Bronchial epithelial cell (primary cell): ENCODE measurements around the gene CSNK1E. TPM values are rescaled to one million over a fixed set of nuclear protein-coding genes. Genes with fewer than 3 reads are reported as not detected.

ENCODE experiments used
- DNase-seq: peaks from one replicate; pipeline ENCODE4 v3.0.0-alpha.2; 2010; ENCODE audit warnings: low read depth
- FAIRE-seq: peaks from 2 replicates; lab custom pipeline; 2011; peaks lifted over from hg19 to GRCh38; lab: Jason Lieb, UNC
- H3K27me3 ChIP-seq: 2 replicates; pipeline ENCODE4 v1.5.1; 2011; ENCODE audit warnings: low read length; ENCODE audit not compliant: control insufficient read depth, insufficient read depth
- H3K36me3 ChIP-seq: 2 replicates; pipeline ENCODE4 v1.5.1; 2011; ENCODE audit warnings: low read length; ENCODE audit not compliant: control insufficient read depth, insufficient read depth
- H3K4me3 ChIP-seq: 2 replicates; pipeline ENCODE4 v1.5.1; 2011; ENCODE audit warnings: mild to moderate bottlenecking, low read depth, low read length, control low read depth
- CTCF ChIP-seq: IDR thresholded peaks from 2 replicates; pipeline ENCODE4 v1.5.1; 2011; ENCODE audit warnings: mild to moderate bottlenecking, moderate library complexity, low read length, control low read depth, inconsistent platforms; ENCODE audit not compliant: insufficient read depth, severe bottlenecking
- total RNA-seq: library from RNA; depleted of rRNA; stranded (reverse); fragments of >200 nt; gene quantifications from 2 replicates; pipeline ENCODE4 v1.2.1, GENCODE V29; 2014

Gene CSNK1E
- total RNA-seq, 1 donor from 2014 or later, result 181 TPM

- DNase-seq (no peak), FAIRE-seq (no peak)
These were observed 1.9 kb upstream of the CSNK1E start for GRCh38 chr22:38318792-38319773.

GRCh38 chr22:38317995-38318715, 922 bp upstream of the CSNK1E start:
- no peak for TF ChIP-seq CTCF
- DNase-seq (peak; percentile 99), FAIRE-seq (peak; percentile 98)
- peak overlapping the region; percentile 45 for H3K4me3 ChIP-seq
- H3K27me3 ChIP-seq, result no peaks in the 10 kb centered on the region
- peaks cover 4% of the 10 kb centered on the region for H3K36me3 ChIP-seq

More at GRCh38 chr22:38318792-38319773, 1.9 kb upstream of the CSNK1E start:
- Histone ChIP-seq H3K27me3 (no peaks in the 10 kb centered on the region), H3K36me3 (no peaks in the 10 kb centered on the region), H3K4me3 (no peak overlapping the region)
- no peak for TF ChIP-seq CTCF

- TF ChIP-seq CTCF, result no peak
- H3K36me3 ChIP-seq, result peaks cover 9% of the 10 kb centered on the region
- peak overlapping the region; percentile 50 for H3K4me3 ChIP-seq
- no peaks in the 10 kb centered on the region for H3K27me3 ChIP-seq
- no peak for DNase-seq
- no peak for FAIRE-seq
These were observed 690 bp downstream of the CSNK1E start for GRCh38 chr22:38316364-38317121.

DNA sequence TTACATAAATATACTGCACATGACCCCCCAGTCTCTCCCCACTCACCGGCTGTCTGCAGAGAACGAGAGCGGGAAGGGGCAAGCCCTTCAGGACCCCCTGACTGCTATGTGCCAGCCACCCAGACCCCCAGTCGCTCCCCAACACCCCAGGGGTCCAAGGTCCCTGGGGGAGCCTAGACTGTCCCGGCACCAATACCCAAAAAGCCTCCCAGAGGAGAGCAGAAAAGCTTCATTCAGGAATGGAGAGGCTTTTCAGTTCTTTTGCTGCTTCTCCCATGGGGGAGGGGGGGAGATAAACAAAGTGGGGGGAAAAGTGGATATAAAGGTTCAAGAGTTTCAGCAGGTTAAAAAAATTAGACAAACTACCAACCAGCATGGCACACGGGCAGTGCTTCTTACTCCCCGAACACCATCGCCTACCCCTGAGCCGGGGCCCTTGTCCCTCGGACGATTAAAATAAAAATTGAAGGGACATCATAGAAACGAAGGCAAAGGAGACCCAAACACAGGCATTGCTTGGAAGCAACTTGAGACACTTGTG, 1.3 kb downstream of the CSNK1E start:
- H3K4me3 ChIP-seq, result peak overlapping the region; percentile 50
- TF ChIP-seq CTCF, result no peak
- DNase-seq (no peak), FAIRE-seq (no peak)
- no peaks in the 10 kb centered on the region for H3K27me3 ChIP-seq
- H3K36me3 ChIP-seq, result peaks cover 12% of the 10 kb centered on the region

DNA sequence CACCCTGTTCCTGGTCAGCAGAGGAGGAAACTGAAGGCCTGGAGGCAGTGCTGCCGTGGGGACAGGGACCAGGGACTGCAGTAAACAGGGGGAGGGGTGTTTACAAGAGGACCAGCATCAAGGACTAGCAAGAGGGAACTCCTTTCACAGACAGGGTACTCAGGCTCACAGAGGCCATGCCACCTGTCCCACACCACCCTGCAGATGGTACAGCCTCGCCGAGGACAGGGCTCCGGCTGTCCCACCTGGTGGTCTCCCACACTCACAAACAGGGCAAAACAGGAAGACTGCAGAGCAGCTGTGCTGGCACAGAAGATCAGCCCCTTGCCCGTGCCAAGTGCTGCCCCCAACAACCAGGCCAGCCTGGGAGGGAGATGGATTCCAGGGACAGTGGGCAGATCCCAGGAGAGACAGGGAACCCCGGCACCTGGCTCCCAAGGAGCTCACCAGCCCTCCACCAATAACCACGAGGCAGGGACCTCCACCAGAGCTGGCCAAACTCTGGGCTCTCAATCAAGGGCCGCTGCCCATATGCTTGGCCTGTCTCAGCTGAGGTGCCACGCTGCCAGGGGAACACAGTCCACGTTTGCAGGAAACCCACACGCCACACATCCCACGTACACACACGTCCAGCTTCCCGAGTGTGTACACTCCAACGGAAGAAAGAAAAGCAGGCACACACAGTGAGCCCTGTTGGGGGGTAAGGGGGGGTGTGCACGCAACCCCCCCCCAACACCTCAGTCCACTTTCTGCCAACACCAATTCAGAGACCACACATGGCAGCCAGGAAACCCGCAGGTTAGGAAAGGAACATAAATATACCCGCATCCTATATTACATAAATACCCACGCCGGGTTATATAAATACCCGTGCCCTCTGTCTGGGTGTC, 2.1 kb downstream of the CSNK1E start:
- peak overlapping the region; percentile 50 for H3K4me3 ChIP-seq
- FAIRE-seq, result no peak

More for the DNA sequence above, 2.1 kb downstream of the CSNK1E start:
- no peak for DNase-seq
- no peaks in the 10 kb centered on the region for H3K27me3 ChIP-seq
- no peak for TF ChIP-seq CTCF
- H3K36me3 ChIP-seq, result peaks cover 17% of the 10 kb centered on the region
